Testis (tissue), 3 donors: ENCODE data around the gene LAPTM4A. TPM values are rescaled to one million over a fixed set of nuclear protein-coding genes. Genes with fewer than 3 reads are reported as not detected.

Experiments
- DNase-seq: peaks from one replicate; pipeline ENCODE4 v3.0.0-alpha.2; 2019
- H3K27ac ChIP-seq, 2 donors: fragments of 200-600 bp; sonication (generic); one replicate each; pipeline ENCODE4 v1.5.1; 2019
- H3K27me3 ChIP-seq: fragments of 200-600 bp; sonication (generic); one replicate; pipeline ENCODE4 v1.5.1; 2019
- H3K36me3 ChIP-seq: fragments of 200-600 bp; sonication (generic); one replicate; pipeline ENCODE4 v1.5.1; 2017; ENCODE audit warnings: low read depth; ENCODE audit errors: missing control alignments
- H3K4me1 ChIP-seq: fragments of 200-600 bp; sonication (generic); one replicate; pipeline ENCODE4 v1.5.1; 2019
- H3K4me3 ChIP-seq, 2 donors: fragments of 200-600 bp; sonication (generic); one replicate each; pipeline ENCODE4 v1.5.1; 2017 to 2019
- H3K9me3 ChIP-seq: fragments of 200-600 bp; sonication (generic); one replicate; pipeline ENCODE4 v1.5.1; 2017
- POLR2A ChIP-seq: fragments of 450-650 bp; IDR thresholded peaks from one replicate; pipeline ENCODE4 v1.6.1; 2017; ENCODE audit warnings: antibody characterized with exemption, mild to moderate bottlenecking, moderate library complexity
- WGBS, 2 donors: methylation state at CpG; one replicate each; pipeline ENCODE4 v1.1.5; 2018; 5-methylcytosine and 5-hydroxymethylcytosine counted together
- intact Hi-C: fragments of 100-400 bp; cut with DNase I; formaldehyde crosslinking; loops from one replicate; pipeline ENCODE4 v1.15.1; 2023; ENCODE audit warnings: low total_unique reads
- polyA plus RNA-seq: library from polyadenylated mRNA; stranded (reverse); fragments of 350-450 nt; fragmentation: Illumina TruSeq; extraction: RNeasy Lipid Tissue Mini Kit (QIAGEN cat#74804); gene quantifications from one replicate; pipeline ENCODE4 v1.2.3, GENCODE V29; 2014; ENCODE audit warnings: low read depth, low replicate concordance; ENCODE audit not compliant: insufficient read depth
- total RNA-seq, 2 donors: library from RNA; depleted of rRNA; stranded (reverse); fragments of >200 nt; gene quantifications; one replicate each; pipeline ENCODE4 v1.2.3, GENCODE V29; 2016
- TF ChIP-seq, protein P1 (sequence below), 3 experiments: fragments of 450-650 bp in 2 of 3; fragments of 200-600 bp in 1 of 3; sonication (generic) in 1 of 3; IDR thresholded peaks; one replicate each; pipeline ENCODE4 v1.5.1; 2016 to 2019; ENCODE audit warnings: antibody characterized with exemption in 3 of 3, mild to moderate bottlenecking in 2 of 3, moderate library complexity in 1 of 3

LAPTM4A gene
- total and polyA plus RNA-seq, 3 donors from 2014 or later = 331 to 712 (median 431) TPM

DNA sequence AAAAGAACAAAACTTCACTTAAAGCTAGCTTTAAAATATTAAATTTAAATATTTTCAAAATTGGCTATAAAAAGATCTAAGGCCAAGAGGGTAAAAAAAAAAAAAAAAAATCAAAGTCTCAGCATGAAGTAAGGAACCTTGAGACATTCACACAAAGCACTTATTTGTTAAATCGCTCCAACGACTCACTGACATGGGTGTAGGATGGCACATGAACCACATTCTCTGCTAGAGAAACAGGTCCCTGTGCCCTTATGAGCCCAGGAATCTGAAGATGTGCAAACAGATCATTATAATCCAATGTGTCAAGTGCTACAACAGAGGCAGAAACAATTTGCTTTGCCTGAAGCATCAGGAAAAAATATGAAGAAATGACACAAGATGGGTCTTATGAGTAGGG is 13.8 kb downstream of the LAPTM4A start:
- no peak overlapping the region for H3K27ac ChIP-seq
- DNase-seq = no peak
- 58 to 67% methylated on average over 2 of the region's 2 CpGs for WGBS, 2 donors

DNA sequence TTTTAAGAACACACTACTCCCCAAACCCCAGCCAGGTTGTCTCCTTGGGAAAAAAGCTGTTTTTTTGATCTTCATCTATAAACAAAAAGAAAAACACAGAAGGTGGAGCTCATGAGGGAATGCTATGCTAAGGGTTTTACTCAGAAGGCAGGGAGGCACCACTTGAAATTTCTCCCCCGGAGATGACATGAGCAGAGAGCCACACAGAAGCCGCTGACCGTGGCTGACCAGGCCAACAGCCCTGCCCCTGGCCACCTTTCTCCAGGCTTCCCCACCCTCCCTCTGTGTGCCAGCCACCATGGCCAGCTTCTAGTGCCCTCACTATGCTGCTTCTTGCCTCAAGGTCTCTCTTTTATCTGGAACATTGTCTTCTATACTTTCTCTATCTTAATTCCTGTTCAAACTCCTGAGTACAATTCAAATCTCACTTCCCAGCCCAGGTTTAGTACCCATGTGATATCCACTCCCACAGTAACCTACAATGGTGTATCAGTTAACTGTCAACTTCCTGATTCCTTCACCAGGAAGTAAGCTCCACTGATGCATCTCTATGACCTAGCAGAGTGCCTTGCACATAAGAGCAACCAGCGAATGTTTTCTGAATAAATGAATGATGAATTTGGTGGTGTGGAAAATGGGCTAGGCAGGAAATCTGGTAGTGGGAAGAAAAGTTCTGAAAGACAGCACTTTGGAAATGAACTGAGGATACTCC is 15.3 kb downstream of the LAPTM4A start:
- DNase-seq = no peak
- H3K9me3 ChIP-seq = no peaks in the 10 kb centered on the region
- intact Hi-C loops = no loop called here
- no peaks in the 10 kb centered on the region for H3K36me3 ChIP-seq
- peaks cover 24% of the 10 kb centered on the region for H3K4me1 ChIP-seq
- no peaks in the 10 kb centered on the region for H3K27me3 ChIP-seq
- TF ChIP-seq POLR2A = no peak
- TF ChIP-seq, protein P1, sequence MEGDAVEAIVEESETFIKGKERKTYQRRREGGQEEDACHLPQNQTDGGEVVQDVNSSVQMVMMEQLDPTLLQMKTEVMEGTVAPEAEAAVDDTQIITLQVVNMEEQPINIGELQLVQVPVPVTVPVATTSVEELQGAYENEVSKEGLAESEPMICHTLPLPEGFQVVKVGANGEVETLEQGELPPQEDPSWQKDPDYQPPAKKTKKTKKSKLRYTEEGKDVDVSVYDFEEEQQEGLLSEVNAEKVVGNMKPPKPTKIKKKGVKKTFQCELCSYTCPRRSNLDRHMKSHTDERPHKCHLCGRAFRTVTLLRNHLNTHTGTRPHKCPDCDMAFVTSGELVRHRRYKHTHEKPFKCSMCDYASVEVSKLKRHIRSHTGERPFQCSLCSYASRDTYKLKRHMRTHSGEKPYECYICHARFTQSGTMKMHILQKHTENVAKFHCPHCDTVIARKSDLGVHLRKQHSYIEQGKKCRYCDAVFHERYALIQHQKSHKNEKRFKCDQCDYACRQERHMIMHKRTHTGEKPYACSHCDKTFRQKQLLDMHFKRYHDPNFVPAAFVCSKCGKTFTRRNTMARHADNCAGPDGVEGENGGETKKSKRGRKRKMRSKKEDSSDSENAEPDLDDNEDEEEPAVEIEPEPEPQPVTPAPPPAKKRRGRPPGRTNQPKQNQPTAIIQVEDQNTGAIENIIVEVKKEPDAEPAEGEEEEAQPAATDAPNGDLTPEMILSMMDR (IDR thresholded peaks at IDR 0.05) = no peak
- H3K4me3 ChIP-seq = no peak overlapping the region
- H3K27ac ChIP-seq = peak overlapping the region in 1 of 2 donors; percentile 54
- WGBS, 2 donors = 44 to 60% methylated on average over 4 of the region's 4 CpGs

More for the DNA sequence above, 13.8 kb downstream of the LAPTM4A start:
- H3K4me3 ChIP-seq = no peak overlapping the region
- TF ChIP-seq POLR2A = no peak
- TF ChIP-seq, protein P1 (IDR thresholded peaks at IDR 0.05) = no peak
- no peaks in the 10 kb centered on the region for H3K36me3 ChIP-seq
- H3K4me1 ChIP-seq = peaks cover 37% of the 10 kb centered on the region
- H3K9me3 ChIP-seq = no peaks in the 10 kb centered on the region
- H3K27me3 ChIP-seq = no peaks in the 10 kb centered on the region
- intact Hi-C loops = no loop called here

DNA sequence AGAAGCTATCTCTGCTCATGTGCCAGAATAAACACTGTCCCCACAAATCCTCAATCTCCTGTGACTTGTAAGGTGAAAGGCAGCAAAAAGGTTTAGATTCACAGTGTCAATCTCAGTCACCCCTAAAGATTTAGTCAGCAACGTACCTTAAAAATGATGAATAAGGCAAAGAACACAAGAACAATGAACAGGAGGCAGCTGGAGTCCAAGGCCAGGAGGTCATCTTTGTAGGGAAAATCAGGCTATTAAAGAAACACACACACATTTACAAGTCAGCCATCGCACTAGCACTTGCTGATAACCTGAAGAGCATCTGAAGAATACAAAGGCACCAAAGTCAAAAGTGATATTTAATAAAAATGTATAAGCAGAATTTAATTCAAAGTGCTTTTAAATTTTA is 16.6 kb downstream of the LAPTM4A start:
- Histone ChIP-seq H3K4me3 (no peak overlapping the region), H3K27ac (no peak overlapping the region), H3K4me1 (peaks cover 24% of the 10 kb centered on the region), H3K36me3 (no peaks in the 10 kb centered on the region), H3K27me3 (no peaks in the 10 kb centered on the region), H3K9me3 (no peaks in the 10 kb centered on the region)
- 60 to 68% methylated on average over 2 of the region's 2 CpGs for WGBS, 2 donors
- intact Hi-C loops = no loop called here
- DNase-seq = no peak
- no peak for TF ChIP-seq POLR2A
- TF ChIP-seq, protein P1 (IDR thresholded peaks at IDR 0.05) = no peak

DNA sequence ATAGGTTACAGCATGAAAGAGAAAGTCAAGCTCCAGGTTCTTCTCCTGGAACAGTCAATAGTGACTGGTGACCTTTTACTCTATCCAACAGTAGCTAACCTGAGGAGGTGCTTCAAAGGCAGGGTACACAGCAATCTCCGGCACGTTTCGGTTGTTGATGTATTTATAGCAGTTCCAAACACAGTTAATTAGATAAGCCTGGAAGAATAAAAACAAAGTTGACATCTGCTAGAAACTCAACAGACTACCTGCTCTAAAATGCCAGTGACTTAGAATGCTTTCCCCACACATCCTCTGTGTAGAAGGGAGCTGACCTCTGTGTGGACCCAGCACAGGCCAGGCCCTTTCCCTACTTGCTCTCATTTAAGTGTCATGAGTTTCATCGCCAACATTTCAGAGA is 17.2 kb downstream of the LAPTM4A start:
- Histone ChIP-seq H3K4me3 (no peak overlapping the region), H3K4me1 (peaks cover 24% of the 10 kb centered on the region), H3K27ac (no peak overlapping the region), H3K27me3 (no peaks in the 10 kb centered on the region), H3K36me3 (no peaks in the 10 kb centered on the region), H3K9me3 (no peaks in the 10 kb centered on the region)
- intact Hi-C loops = no loop called here
- TF ChIP-seq, protein P1 (IDR thresholded peaks at IDR 0.05) = no peak
- no peak for TF ChIP-seq POLR2A
- no peak for DNase-seq
- 67 to 75% methylated on average over 4 of the region's 4 CpGs for WGBS, 2 donors

DNA sequence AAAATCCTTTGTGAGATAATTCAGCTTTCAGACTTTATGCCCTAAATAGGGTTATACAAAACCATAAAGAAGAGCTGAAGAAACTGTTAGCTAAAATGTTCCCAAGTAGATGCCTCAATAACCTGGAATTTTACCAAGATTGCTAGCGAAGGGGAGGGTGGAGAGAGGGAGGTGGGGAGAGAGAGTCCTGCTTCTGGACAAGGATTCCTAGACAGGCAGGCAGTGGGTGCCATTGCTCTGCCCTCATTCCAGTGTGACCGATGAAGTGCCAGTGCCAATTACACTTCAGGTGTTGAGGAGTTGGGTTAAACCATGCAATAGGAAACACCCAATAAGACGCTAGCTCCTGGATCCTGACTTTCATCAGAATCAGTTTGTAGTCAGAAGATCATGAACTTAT is 18.1 kb downstream of the LAPTM4A start:
- H3K4me3 ChIP-seq = no peak overlapping the region
- 74 to 78% methylated on average over 3 of the region's 3 CpGs for WGBS, 2 donors
- TF ChIP-seq, protein P1 (IDR thresholded peaks at IDR 0.05) = no peak
- no peak for TF ChIP-seq POLR2A
- no peaks in the 10 kb centered on the region for H3K9me3 ChIP-seq
- peaks cover 24% of the 10 kb centered on the region for H3K4me1 ChIP-seq
- no peak for DNase-seq
- intact Hi-C loops = no loop called here
- no peak overlapping the region for H3K27ac ChIP-seq
- H3K36me3 ChIP-seq = no peaks in the 10 kb centered on the region
- no peaks in the 10 kb centered on the region for H3K27me3 ChIP-seq
